GM12864 (cell line): ENCODE measurements around the gene CCDC28A.

Experiments
- DNase-seq: peaks from one replicate; pipeline ENCODE4 v3.0.0-alpha.2; 2011; ENCODE audit warnings: low read depth
- H3K4me3 ChIP-seq: 2 replicates; pipeline ENCODE4 v1.5.1; 2011; ENCODE audit warnings: mild to moderate bottlenecking, low read depth, low read length, control low read depth
- CTCF ChIP-seq: IDR thresholded peaks from 2 replicates; pipeline ENCODE4 v1.5.1; 2011; ENCODE audit warnings: low read depth, mild to moderate bottlenecking, moderate library complexity, low read length, control low read depth, inconsistent platforms; ENCODE audit errors: missing control alignments

CCDC28A gene

DNA sequence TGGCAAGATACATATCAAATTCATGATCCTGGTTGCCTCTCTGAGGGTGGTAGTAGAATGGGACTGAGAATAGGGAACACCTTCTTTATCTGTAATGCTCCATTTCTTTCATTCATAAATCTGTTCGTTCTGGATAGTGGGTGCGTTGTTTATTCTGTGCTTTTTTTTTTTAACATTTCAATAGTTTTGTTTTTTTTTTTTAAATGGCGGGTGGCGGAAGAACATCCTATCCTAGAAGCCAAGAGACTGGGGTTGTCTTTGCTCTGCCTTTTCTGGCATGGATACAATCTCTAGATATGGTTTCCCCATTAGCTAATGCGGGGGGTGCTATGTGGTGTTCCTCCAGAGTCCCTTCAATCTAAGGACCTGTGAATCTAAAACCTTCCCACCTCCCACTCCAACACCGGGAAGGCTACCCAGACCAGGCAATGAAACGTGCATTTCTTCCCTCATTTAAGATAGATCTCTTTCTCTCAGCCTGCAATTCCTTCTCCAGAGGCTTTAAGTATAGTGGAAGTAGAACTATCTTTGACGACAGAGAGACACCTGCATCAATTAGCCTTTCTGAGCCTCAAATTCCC, 883 bp upstream of the CCDC28A start:
- no peak for DNase-seq
- peak overlapping the region; percentile 87 for H3K4me3 ChIP-seq
- TF ChIP-seq CTCF: no peak

GRCh38 chr6:138774370-138774769, 801 bp downstream of the CCDC28A start:
- no peak for DNase-seq
- H3K4me3 ChIP-seq: peak overlapping the region; percentile 87; the same call in 1 of the 2 replicates
- no peak for TF ChIP-seq CTCF

DNA sequence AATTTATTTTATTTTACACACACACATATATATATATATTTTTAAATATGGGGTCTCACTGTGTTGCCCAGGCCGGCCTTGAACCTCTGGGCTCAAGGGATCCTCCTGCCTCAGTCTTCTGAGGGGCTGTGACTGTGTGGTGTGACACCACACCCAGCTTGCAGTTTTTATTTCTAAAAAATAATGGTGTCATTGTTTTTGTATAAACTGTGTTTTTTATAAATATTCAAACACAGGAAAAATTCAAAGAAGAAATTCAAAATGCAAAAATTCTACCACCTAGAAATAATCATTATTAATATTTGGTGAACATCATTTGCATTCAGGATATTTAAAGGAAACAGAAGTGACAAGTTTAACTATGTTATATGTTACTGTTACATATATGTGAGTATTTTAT, 3.1 kb downstream of the CCDC28A start:
- DNase-seq: no peak
- no peak for TF ChIP-seq CTCF
- H3K4me3 ChIP-seq: no peak overlapping the region

DNA sequence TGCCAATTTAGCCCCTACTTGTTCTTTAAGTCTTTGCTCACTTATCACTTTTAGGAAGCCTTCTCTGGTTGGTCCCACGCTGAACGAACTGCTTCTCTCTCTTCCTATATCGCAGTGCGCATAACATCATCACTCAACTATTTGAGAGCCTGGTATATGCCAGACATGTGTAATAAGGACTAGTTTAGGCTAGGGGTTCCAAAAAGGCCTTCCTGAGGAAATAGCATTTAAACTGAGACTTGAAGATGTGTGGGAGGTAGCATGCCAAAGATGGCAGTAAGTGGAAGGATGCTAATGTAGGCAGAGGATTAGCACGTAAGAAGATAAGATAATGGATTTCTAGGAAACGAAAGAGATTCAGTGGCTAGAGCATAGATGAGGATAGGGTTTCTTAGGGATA, 4.8 kb downstream of the CCDC28A start:
- no peak overlapping the region for H3K4me3 ChIP-seq
- DNase-seq: no peak
- TF ChIP-seq CTCF: no peak

DNA sequence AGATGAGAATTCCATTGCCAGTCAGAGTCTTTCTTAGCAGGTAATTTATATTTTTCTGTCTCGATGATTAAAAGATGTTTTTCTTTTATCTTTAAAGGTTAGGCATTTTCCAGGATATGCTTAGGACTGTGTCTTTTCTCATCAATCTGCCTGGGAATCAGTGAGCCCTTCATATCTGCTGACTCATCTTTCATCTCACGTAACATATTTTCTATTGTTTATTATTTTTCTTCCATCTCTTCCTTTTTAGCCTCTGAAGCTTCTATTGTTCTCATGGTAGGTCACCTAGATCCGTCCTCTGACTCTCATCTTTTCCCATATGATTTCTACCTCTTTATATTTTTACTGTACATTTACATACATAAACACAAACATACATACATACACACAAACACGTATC, 8.7 kb downstream of the CCDC28A start:
- TF ChIP-seq CTCF: no peak
- DNase-seq: no peak

DNA sequence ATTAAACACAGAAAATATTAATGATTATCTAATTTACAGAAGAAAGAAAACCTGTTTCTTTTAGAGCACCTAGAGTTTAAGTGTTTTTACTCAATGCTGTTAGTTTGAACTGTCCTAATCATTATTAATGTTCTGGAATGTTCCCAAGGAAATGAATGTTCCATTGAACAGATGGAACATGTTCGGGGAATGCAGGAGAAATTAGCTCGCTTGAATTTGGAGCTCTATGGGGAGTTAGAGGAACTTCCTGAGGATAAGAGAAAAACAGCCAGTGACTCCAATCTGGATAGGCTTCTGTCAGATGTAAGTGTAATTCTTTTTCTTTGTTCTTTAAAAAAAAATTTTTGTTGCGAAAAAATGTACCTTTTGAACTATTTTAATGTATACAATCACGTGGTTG, 11.5 kb downstream of the CCDC28A start:
- no peak overlapping the region for H3K4me3 ChIP-seq
- no peak for DNase-seq
- TF ChIP-seq CTCF: no peak

More for the DNA sequence above, 8.7 kb downstream of the CCDC28A start:
- no peak overlapping the region for H3K4me3 ChIP-seq

- no peak for DNase-seq
- no peak overlapping the region for H3K4me3 ChIP-seq
- no peak for TF ChIP-seq CTCF
Observed at GRCh38 chr6:138785980-138786379, 12.4 kb downstream of the CCDC28A start.
